RWPE2 (cell line): ENCODE measurements around the gene GMDS.

ENCODE experiments used
- ATAC-seq: fragments of 200-7000 bp; cut with Tn5 transposase; 3 replicates; pipeline ENCODE4 v1.9.1; 2021; ENCODE audit warnings: low read depth
- DNase-seq: peaks from one replicate; pipeline ENCODE4 v3.0.0-alpha.2; 2020; ENCODE audit warnings: low spot score
- H3K27ac ChIP-seq: fragments of 450-650 bp; 2 replicates; pipeline ENCODE4 v1.5.1; 2017; ENCODE audit warnings: mild to moderate bottlenecking; ENCODE audit not compliant: poor library complexity, severe bottlenecking
- H3K27me3 ChIP-seq: fragments of 250-450 bp; sonication (Bioruptor Pico); 2 replicates; pipeline ENCODE4 v1.5.1; 2021; ENCODE audit warnings: mild to moderate bottlenecking, moderate library complexity; ENCODE audit not compliant: insufficient read depth, poor library complexity, severe bottlenecking
- H3K36me3 ChIP-seq: fragments of 250-450 bp; sonication (Bioruptor Pico); 2 replicates; pipeline ENCODE4 v1.5.1; 2020; ENCODE audit warnings: low read depth, mild to moderate bottlenecking, moderate library complexity
- H3K4me1 ChIP-seq: fragments of 250-450 bp; sonication (Bioruptor Pico); 2 replicates; pipeline ENCODE4 v1.5.1; 2021; ENCODE audit warnings: mild to moderate bottlenecking, moderate library complexity; ENCODE audit not compliant: insufficient read depth, poor library complexity, severe bottlenecking
- H3K4me3 ChIP-seq: fragments of 250-450 bp; sonication (Bioruptor Pico); 2 replicates; pipeline ENCODE4 v1.5.1; 2021; ENCODE audit warnings: mild to moderate bottlenecking, moderate library complexity; ENCODE audit not compliant: severe bottlenecking
- H3K9me3 ChIP-seq: fragments of 250-450 bp; sonication (Bioruptor Pico); 2 replicates; pipeline ENCODE4 v1.5.1; 2021; ENCODE audit warnings: mild to moderate bottlenecking, moderate library complexity; ENCODE audit not compliant: severe bottlenecking
- CTCF ChIP-seq: fragments of 450-650 bp; IDR thresholded peaks from one replicate; pipeline ENCODE4 v1.5.1; 2017; ENCODE audit warnings: mild to moderate bottlenecking, moderate library complexity; ENCODE audit not compliant: poor library complexity, severe bottlenecking

Gene GMDS

GRCh38 chr6:1615151-1615852 lies 630.1 kb downstream of the GMDS start:
- ATAC-seq (no peak), DNase-seq (peak; percentile 45)
- H3K27ac ChIP-seq = no peak overlapping the region
- no peaks in the 10 kb centered on the region for H3K9me3 ChIP-seq
- peaks cover 8% of the 10 kb centered on the region for H3K4me1 ChIP-seq
- H3K36me3 ChIP-seq = no peaks in the 10 kb centered on the region
- no peak overlapping the region for H3K4me3 ChIP-seq
- no peaks in the 10 kb centered on the region for H3K27me3 ChIP-seq
- no peak for TF ChIP-seq CTCF

GRCh38 chr6:1614448-1615150 lies 630.8 kb downstream of the GMDS start:
- H3K4me3 ChIP-seq = peak overlapping the region; percentile 88
- ATAC-seq (no peak), DNase-seq (no peak)
- no peaks in the 10 kb centered on the region for H3K9me3 ChIP-seq
- H3K36me3 ChIP-seq = no peaks in the 10 kb centered on the region
- H3K27ac ChIP-seq = no peak overlapping the region
- peaks cover 8% of the 10 kb centered on the region for H3K4me1 ChIP-seq
- no peak for TF ChIP-seq CTCF
- H3K27me3 ChIP-seq = no peaks in the 10 kb centered on the region

- Histone ChIP-seq H3K27ac (no peak overlapping the region), H3K36me3 (no peaks in the 10 kb centered on the region), H3K4me1 (peaks cover 8% of the 10 kb centered on the region), H3K9me3 (no peaks in the 10 kb centered on the region), H3K4me3 (peak overlapping the region; percentile 88), H3K27me3 (no peaks in the 10 kb centered on the region)
- DNase-seq = peak; percentile 51
- ATAC-seq = no peak
- no peak for TF ChIP-seq CTCF
Observed at GRCh38 chr6:1613688-1614447, 631.5 kb downstream of the GMDS start.

- no peak for ATAC-seq
Observed at GRCh38 chr6:1613346-1613687, 632.1 kb downstream of the GMDS start.

More at GRCh38 chr6:1613346-1613687, 632.1 kb downstream of the GMDS start:
- Histone ChIP-seq H3K27me3 (no peaks in the 10 kb centered on the region), H3K4me1 (peaks cover 8% of the 10 kb centered on the region), H3K4me3 (peak overlapping the region; percentile 88), H3K36me3 (no peaks in the 10 kb centered on the region), H3K27ac (no peak overlapping the region), H3K9me3 (no peaks in the 10 kb centered on the region)
- no peak for DNase-seq
- TF ChIP-seq CTCF = no peak
